ENCODE measurements around the gene BMP7. TPM values are rescaled to one million over a fixed set of nuclear protein-coding genes. Genes with fewer than 3 reads are reported as not detected.

Gene BMP7
- total and polyA plus RNA-seq, 2 experiments from 2014 or later, result 15.9 to 22.8 TPM

- Histone ChIP-seq H3K4me2 (no peak overlapping the region), H3K79me2 (replicated peaks; ENCODE audit: insufficient read depth) (no peaks in the 10 kb centered on the region), H2AFZ (no peak overlapping the region), H3K27me3 (ENCODE audit: insufficient read depth) (no peaks in the 10 kb centered on the region), H3K4me3 (no peak overlapping the region), H3K36me3 (ENCODE audit: insufficient read depth) (no peaks in the 10 kb centered on the region), H3K4me1 (ENCODE audit: insufficient read depth) (peaks cover 11% of the 10 kb centered on the region; the same call in 1 of the 2 replicates), H3F3A (replicated peaks; ENCODE audit: low read depth) (no peaks in the 10 kb centered on the region), H4K20me1 (replicated peaks; ENCODE audit: insufficient read depth) (no peaks in the 10 kb centered on the region), H3K9me2 (ENCODE audit: insufficient read depth) (no peaks in the 10 kb centered on the region), H3K27ac (ENCODE audit: low read depth) (no peak overlapping the region)
- no peaks in the 10 kb centered on the region for H3K9me3 Mint-ChIP-seq
- H3K4me3 Mint-ChIP-seq, result no peak overlapping the region
- H3K4me1 Mint-ChIP-seq, result peaks cover 22% of the 10 kb centered on the region
- no peak overlapping the region for H3K27ac Mint-ChIP-seq
- ATAC-seq (no peak), DNase-seq (ENCODE audit: low spot score) (no peak)
- TF ChIP-seq, protein P1, sequence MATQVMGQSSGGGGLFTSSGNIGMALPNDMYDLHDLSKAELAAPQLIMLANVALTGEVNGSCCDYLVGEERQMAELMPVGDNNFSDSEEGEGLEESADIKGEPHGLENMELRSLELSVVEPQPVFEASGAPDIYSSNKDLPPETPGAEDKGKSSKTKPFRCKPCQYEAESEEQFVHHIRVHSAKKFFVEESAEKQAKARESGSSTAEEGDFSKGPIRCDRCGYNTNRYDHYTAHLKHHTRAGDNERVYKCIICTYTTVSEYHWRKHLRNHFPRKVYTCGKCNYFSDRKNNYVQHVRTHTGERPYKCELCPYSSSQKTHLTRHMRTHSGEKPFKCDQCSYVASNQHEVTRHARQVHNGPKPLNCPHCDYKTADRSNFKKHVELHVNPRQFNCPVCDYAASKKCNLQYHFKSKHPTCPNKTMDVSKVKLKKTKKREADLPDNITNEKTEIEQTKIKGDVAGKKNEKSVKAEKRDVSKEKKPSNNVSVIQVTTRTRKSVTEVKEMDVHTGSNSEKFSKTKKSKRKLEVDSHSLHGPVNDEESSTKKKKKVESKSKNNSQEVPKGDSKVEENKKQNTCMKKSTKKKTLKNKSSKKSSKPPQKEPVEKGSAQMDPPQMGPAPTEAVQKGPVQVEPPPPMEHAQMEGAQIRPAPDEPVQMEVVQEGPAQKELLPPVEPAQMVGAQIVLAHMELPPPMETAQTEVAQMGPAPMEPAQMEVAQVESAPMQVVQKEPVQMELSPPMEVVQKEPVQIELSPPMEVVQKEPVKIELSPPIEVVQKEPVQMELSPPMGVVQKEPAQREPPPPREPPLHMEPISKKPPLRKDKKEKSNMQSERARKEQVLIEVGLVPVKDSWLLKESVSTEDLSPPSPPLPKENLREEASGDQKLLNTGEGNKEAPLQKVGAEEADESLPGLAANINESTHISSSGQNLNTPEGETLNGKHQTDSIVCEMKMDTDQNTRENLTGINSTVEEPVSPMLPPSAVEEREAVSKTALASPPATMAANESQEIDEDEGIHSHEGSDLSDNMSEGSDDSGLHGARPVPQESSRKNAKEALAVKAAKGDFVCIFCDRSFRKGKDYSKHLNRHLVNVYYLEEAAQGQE (IDR thresholded peaks at IDR 0.05; ENCODE audit: unreplicated experiment), result no peak
- TF ChIP-seq ZNF331 (CRISPR knock-in tag; IDR thresholded peaks at IDR 0.05; ENCODE audit: low read depth), result no peak
- TF ChIP-seq, protein P2, sequence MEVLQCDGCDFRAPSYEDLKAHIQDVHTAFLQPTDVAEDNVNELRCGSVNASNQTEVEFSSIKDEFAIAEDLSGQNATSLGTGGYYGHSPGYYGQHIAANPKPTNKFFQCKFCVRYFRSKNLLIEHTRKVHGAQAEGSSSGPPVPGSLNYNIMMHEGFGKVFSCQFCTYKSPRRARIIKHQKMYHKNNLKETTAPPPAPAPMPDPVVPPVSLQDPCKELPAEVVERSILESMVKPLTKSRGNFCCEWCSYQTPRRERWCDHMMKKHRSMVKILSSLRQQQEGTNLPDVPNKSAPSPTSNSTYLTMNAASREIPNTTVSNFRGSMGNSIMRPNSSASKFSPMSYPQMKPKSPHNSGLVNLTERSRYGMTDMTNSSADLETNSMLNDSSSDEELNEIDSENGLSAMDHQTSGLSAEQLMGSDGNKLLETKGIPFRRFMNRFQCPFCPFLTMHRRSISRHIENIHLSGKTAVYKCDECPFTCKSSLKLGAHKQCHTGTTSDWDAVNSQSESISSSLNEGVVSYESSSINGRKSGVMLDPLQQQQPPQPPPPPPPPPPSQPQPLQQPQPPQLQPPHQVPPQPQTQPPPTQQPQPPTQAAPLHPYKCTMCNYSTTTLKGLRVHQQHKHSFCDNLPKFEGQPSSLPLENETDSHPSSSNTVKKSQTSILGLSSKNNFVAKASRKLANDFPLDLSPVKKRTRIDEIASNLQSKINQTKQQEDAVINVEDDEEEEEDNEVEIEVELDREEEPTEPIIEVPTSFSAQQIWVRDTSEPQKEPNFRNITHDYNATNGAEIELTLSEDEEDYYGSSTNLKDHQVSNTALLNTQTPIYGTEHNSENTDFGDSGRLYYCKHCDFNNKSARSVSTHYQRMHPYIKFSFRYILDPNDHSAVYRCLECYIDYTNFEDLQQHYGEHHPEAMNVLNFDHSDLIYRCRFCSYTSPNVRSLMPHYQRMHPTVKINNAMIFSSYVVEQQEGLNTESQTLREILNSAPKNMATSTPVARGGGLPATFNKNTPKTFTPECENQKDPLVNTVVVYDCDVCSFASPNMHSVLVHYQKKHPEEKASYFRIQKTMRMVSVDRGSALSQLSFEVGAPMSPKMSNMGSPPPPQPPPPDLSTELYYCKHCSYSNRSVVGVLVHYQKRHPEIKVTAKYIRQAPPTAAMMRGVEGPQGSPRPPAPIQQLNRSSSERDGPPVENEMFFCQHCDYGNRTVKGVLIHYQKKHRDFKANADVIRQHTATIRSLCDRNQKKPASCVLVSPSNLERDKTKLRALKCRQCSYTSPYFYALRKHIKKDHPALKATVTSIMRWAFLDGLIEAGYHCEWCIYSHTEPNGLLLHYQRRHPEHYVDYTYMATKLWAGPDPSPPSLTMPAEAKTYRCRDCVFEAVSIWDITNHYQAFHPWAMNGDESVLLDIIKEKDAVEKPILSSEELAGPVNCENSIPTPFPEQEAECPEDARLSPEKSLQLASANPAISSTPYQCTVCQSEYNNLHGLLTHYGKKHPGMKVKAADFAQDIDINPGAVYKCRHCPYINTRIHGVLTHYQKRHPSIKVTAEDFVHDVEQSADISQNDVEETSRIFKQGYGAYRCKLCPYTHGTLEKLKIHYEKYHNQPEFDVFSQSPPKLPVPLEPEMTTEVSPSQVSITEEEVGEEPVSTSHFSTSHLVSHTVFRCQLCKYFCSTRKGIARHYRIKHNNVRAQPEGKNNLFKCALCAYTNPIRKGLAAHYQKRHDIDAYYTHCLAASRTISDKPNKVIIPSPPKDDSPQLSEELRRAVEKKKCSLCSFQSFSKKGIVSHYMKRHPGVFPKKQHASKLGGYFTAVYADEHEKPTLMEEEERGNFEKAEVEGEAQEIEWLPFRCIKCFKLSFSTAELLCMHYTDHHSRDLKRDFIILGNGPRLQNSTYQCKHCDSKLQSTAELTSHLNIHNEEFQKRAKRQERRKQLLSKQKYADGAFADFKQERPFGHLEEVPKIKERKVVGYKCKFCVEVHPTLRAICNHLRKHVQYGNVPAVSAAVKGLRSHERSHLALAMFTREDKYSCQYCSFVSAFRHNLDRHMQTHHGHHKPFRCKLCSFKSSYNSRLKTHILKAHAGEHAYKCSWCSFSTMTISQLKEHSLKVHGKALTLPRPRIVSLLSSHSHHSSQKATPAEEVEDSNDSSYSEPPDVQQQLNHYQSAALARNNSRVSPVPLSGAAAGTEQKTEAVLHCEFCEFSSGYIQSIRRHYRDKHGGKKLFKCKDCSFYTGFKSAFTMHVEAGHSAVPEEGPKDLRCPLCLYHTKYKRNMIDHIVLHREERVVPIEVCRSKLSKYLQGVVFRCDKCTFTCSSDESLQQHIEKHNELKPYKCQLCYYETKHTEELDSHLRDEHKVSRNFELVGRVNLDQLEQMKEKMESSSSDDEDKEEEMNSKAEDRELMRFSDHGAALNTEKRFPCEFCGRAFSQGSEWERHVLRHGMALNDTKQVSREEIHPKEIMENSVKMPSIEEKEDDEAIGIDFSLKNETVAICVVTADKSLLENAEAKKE (CRISPR knock-in tag; IDR thresholded peaks at IDR 0.05), result no peak
- TF ChIP-seq POLR2AphosphoS5 (IDR thresholded peaks at IDR 0.05; ENCODE audit: low read depth), result no peak
- TF ChIP-seq ZNF114 (CRISPR knock-in tag; IDR thresholded peaks at IDR 0.05), result no peak
- TF ChIP-seq, protein P3, sequence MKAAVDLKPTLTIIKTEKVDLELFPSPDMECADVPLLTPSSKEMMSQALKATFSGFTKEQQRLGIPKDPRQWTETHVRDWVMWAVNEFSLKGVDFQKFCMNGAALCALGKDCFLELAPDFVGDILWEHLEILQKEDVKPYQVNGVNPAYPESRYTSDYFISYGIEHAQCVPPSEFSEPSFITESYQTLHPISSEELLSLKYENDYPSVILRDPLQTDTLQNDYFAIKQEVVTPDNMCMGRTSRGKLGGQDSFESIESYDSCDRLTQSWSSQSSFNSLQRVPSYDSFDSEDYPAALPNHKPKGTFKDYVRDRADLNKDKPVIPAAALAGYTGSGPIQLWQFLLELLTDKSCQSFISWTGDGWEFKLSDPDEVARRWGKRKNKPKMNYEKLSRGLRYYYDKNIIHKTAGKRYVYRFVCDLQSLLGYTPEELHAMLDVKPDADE (IDR thresholded peaks at IDR 0.05), result no peak
- no peak for TF ChIP-seq EZH2phosphoT487 (IDR thresholded peaks at IDR 0.05; ENCODE audit: unreplicated experiment)
- no peak for TF ChIP-seq STAT1 (IDR thresholded peaks at IDR 0.05; ENCODE audit: unreplicated experiment)
- TF ChIP-seq, protein P4, sequence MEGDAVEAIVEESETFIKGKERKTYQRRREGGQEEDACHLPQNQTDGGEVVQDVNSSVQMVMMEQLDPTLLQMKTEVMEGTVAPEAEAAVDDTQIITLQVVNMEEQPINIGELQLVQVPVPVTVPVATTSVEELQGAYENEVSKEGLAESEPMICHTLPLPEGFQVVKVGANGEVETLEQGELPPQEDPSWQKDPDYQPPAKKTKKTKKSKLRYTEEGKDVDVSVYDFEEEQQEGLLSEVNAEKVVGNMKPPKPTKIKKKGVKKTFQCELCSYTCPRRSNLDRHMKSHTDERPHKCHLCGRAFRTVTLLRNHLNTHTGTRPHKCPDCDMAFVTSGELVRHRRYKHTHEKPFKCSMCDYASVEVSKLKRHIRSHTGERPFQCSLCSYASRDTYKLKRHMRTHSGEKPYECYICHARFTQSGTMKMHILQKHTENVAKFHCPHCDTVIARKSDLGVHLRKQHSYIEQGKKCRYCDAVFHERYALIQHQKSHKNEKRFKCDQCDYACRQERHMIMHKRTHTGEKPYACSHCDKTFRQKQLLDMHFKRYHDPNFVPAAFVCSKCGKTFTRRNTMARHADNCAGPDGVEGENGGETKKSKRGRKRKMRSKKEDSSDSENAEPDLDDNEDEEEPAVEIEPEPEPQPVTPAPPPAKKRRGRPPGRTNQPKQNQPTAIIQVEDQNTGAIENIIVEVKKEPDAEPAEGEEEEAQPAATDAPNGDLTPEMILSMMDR (conservative IDR thresholded peaks at IDR 0.05; ENCODE audit: low read depth in 2 of 2), result no peak
- no peak for TF ChIP-seq NANOG (IDR thresholded peaks at IDR 0.05; ENCODE audit: borderline replicate concordance)
- peaks cover 12% of the 10 kb centered on the region for H3K27me3 Mint-ChIP-seq (ENCODE audit: insufficient read depth, low read depth, poor library complexity)
- no peaks in the 10 kb centered on the region for H3K36me3 Mint-ChIP-seq (ENCODE audit: low read depth)
Observed at GRCh38 chr20:57178582-57179111, 87.8 kb downstream of the BMP7 start.

Measured in GM23338 (cell line).